GM23338 (cell line): Measurements from ENCODE around the gene PIBF1.

Source experiments
- CREB1 ChIP-seq: fragments of 250-450 bp; sonication (Bioruptor Pico); IDR thresholded peaks from 2 replicates; pipeline ENCODE4 v1.5.0; 2020; ENCODE audit warnings: low read depth, mild to moderate bottlenecking, moderate library complexity
- ETS1 ChIP-seq: IDR thresholded peaks from 2 replicates; pipeline ENCODE4 v1.6.1; 2016; ENCODE audit warnings: antibody characterized with exemption
- EZH2 ChIP-seq: fragments of 200-600 bp; sonication (generic); IDR thresholded peaks from one replicate; pipeline ENCODE4 v1.8.0; 2017; ENCODE audit warnings: antibody characterized with exemption, mild to moderate bottlenecking, low read depth; ENCODE audit not compliant: unreplicated experiment
- EZH2phosphoT487 ChIP-seq: fragments of 200-600 bp; sonication (generic); IDR thresholded peaks from one replicate; pipeline ENCODE4 v1.8.1; 2018; ENCODE audit warnings: antibody characterized with exemption; ENCODE audit not compliant: unreplicated experiment
- JUNB ChIP-seq: IDR thresholded peaks from one replicate; pipeline ENCODE4 v1.6.1; 2016; ENCODE audit warnings: antibody characterized with exemption; ENCODE audit not compliant: unreplicated experiment
- NANOG ChIP-seq: IDR thresholded peaks from 2 replicates; pipeline ENCODE4 v1.6.1; 2016; ENCODE audit warnings: antibody characterized with exemption, borderline replicate concordance
- POLR2AphosphoS5 ChIP-seq: IDR thresholded peaks from 2 replicates; pipeline ENCODE4 v1.6.1; 2016; ENCODE audit warnings: antibody characterized with exemption, low read depth
- REST ChIP-seq: IDR thresholded peaks from one replicate; pipeline ENCODE4 v1.6.1; 2018; ENCODE audit warnings: antibody characterized with exemption; ENCODE audit not compliant: unreplicated experiment
- TF ChIP-seq, protein P1 (sequence below), 2 experiments: fragments of 200-600 bp in 1 of 2; sonication (generic) in 1 of 2; conservative IDR thresholded peaks; 2 replicates each; pipeline versions ENCODE4 v1.5.1 to v1.6.1; 2016 to 2017; ENCODE audit warnings: antibody characterized with exemption in 2 of 2, low read depth in 2 of 2, mild to moderate bottlenecking in 2 of 2, moderate library complexity in 1 of 2

- TF ChIP-seq, protein P1, sequence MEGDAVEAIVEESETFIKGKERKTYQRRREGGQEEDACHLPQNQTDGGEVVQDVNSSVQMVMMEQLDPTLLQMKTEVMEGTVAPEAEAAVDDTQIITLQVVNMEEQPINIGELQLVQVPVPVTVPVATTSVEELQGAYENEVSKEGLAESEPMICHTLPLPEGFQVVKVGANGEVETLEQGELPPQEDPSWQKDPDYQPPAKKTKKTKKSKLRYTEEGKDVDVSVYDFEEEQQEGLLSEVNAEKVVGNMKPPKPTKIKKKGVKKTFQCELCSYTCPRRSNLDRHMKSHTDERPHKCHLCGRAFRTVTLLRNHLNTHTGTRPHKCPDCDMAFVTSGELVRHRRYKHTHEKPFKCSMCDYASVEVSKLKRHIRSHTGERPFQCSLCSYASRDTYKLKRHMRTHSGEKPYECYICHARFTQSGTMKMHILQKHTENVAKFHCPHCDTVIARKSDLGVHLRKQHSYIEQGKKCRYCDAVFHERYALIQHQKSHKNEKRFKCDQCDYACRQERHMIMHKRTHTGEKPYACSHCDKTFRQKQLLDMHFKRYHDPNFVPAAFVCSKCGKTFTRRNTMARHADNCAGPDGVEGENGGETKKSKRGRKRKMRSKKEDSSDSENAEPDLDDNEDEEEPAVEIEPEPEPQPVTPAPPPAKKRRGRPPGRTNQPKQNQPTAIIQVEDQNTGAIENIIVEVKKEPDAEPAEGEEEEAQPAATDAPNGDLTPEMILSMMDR (conservative IDR thresholded peaks at IDR 0.05; ENCODE audit: low read depth in 2 of 2), result no peak
- no peak for TF ChIP-seq EZH2
- TF ChIP-seq CREB1 (CRISPR knock-in tag), result no peak
- TF ChIP-seq ETS1, result no peak
- TF ChIP-seq JUNB, result no peak
- no peak for TF ChIP-seq REST
- no peak for TF ChIP-seq POLR2AphosphoS5
- no peak for TF ChIP-seq NANOG
- TF ChIP-seq EZH2phosphoT487, result no peak
Observed at GRCh38 chr13:72792640-72793039, 10.7 kb downstream of the PIBF1 start.
